IMR-90 (cell line): Measurements from ENCODE around the gene OR7D2. TPM values are rescaled to one million over a fixed set of nuclear protein-coding genes. Genes with fewer than 3 reads are reported as not detected.
"Not testable (repeated sequence)": the region's sequence is repeated elsewhere in the genome, so short reads cannot be mapped to it uniquely, and the experiment has no call there.

Source experiments
- ATAC-seq: fragments of 200-7000 bp; cut with Tn5 transposase; 2 replicates; pipeline ENCODE4 v1.9.1; 2020; ENCODE audit warnings: low read depth, mild to moderate bottlenecking, moderate library complexity
- BruUV-seq: library from RNA; stranded (reverse); fragments of 400-500 nt; replicated peaks from 2 replicates; lab custom pipeline; 2021; lab: Mats Ljungman, UMichigan
- CTCF ChIA-PET: fragments of 300-600 bp; formaldehyde crosslinking; extraction: SDS; loops from one replicate; lab custom pipeline; 2021; ENCODE audit warnings: antibody characterized with exemption; lab: Yijun Ruan, JAX
- POLR2A ChIA-PET: fragments of 300-600 bp; sonication (Branson Sonifier 250); formaldehyde crosslinking; loops from one replicate; lab custom pipeline; 2022; ENCODE audit warnings: antibody characterized with exemption; ENCODE audit not compliant: unreplicated experiment; lab: Charles Lee
- DNase-seq: peaks from one replicate; pipeline ENCODE4 v3.0.0; 2013
- H2AFZ ChIP-seq: replicated peaks from 2 replicates; pipeline ENCODE3; 2013; ENCODE audit warnings: low read length, mild to moderate bottlenecking; ENCODE audit not compliant: poor library complexity
- H2AK5ac ChIP-seq: 2 replicates; pipeline ENCODE4 v1.6.1; 2013; ENCODE audit warnings: low read depth, low read length, inconsistent platforms
- H2AK9ac ChIP-seq: replicated peaks from 2 replicates; pipeline ENCODE3; 2013; ENCODE audit warnings: mild to moderate bottlenecking, low read depth, low read length, moderate library complexity; ENCODE audit not compliant: poor library complexity
- H2BK120ac ChIP-seq: 2 replicates; pipeline ENCODE4 v1.6.1; 2013; ENCODE audit warnings: low read depth, low read length, inconsistent platforms
- H2BK15ac ChIP-seq: 3 replicates; pipeline ENCODE4 v1.6.1; 2013; ENCODE audit warnings: low read depth, low read length, inconsistent platforms
- H2BK20ac ChIP-seq: 2 replicates; pipeline ENCODE4 v1.6.1; 2013; ENCODE audit warnings: low read depth, mild to moderate bottlenecking, inconsistent platforms, low read length, moderate library complexity
- H2BK5ac ChIP-seq: 2 replicates; pipeline ENCODE4 v1.6.1; 2013; ENCODE audit warnings: mild to moderate bottlenecking, low read depth, low read length, inconsistent platforms; ENCODE audit not compliant: poor library complexity, severe bottlenecking
- H3K14ac ChIP-seq: replicated peaks from 2 replicates; pipeline ENCODE4 v1.6.1; 2013; ENCODE audit warnings: low read depth, low read length, inconsistent platforms
- H3K18ac ChIP-seq: 2 replicates; pipeline ENCODE4 v1.6.1; 2013; ENCODE audit warnings: low read depth, low read length, control low read depth
- H3K23ac ChIP-seq: 2 replicates; pipeline ENCODE4 v1.6.1; 2013; ENCODE audit warnings: low read depth, low read length, inconsistent platforms
- H3K27ac ChIP-seq: 2 replicates; pipeline ENCODE4 v1.5.1; 2013; ENCODE audit warnings: mild to moderate bottlenecking, control low read depth, low read length; ENCODE audit not compliant: insufficient read depth
- H3K27me3 ChIP-seq: 2 replicates; pipeline ENCODE4 v1.6.1; 2013; ENCODE audit warnings: low read length; ENCODE audit not compliant: control insufficient read depth, insufficient read depth
- H3K36me3 ChIP-seq: 2 replicates; pipeline ENCODE4 v1.6.1; 2013; ENCODE audit warnings: low read length, mixed read lengths; ENCODE audit not compliant: control insufficient read depth, insufficient read depth
- H3K4ac ChIP-seq: 2 replicates; pipeline ENCODE4 v1.6.1; 2013; ENCODE audit warnings: low read depth, low read length, inconsistent platforms
- H3K4me1 ChIP-seq: 2 replicates; pipeline ENCODE4 v1.6.1; 2013; ENCODE audit warnings: low read length, mixed read lengths; ENCODE audit not compliant: control insufficient read depth, insufficient read depth
- H3K4me2 ChIP-seq: 2 replicates; pipeline ENCODE4 v1.6.1; 2013; ENCODE audit warnings: low read depth, mild to moderate bottlenecking, control low read depth, low read length, moderate library complexity
- H3K4me3 ChIP-seq: 2 replicates; pipeline ENCODE4 v1.5.1; 2013; ENCODE audit warnings: low read depth, mild to moderate bottlenecking, control low read depth, low read length, moderate library complexity; ENCODE audit not compliant: insufficient read depth
- H3K56ac ChIP-seq: 2 replicates; pipeline ENCODE4 v1.6.1; 2013; ENCODE audit warnings: low read length, inconsistent platforms; ENCODE audit not compliant: insufficient read depth; ENCODE audit errors: extremely low read depth
- H3K79me1 ChIP-seq, 2 experiments: 2 replicates each; pipeline ENCODE4 v1.6.1; 2013; ENCODE audit warnings: low read length in 2 of 2, inconsistent platforms in 1 of 2, low read depth in 1 of 2
- H3K9ac ChIP-seq: 2 replicates; pipeline ENCODE4 v1.6.1; 2013; ENCODE audit warnings: low read depth, low read length, control low read depth
- H3K9me1 ChIP-seq: 2 replicates; pipeline ENCODE4 v1.6.1; 2013; ENCODE audit warnings: low read length, inconsistent platforms; ENCODE audit not compliant: insufficient read depth
- H3K9me3 ChIP-seq: 2 replicates; pipeline ENCODE4 v1.6.1; 2013; ENCODE audit warnings: low read length; ENCODE audit not compliant: control insufficient read depth, insufficient read depth
- H4K20me1 ChIP-seq: 2 replicates; pipeline ENCODE4 v1.6.1; 2013; ENCODE audit warnings: low read length, inconsistent platforms; ENCODE audit not compliant: insufficient read depth
- H4K5ac ChIP-seq: 2 replicates; pipeline ENCODE4 v1.6.1; 2013; ENCODE audit warnings: mild to moderate bottlenecking, low read depth, low read length, control low read depth
- H4K8ac ChIP-seq, 2 experiments: 2 replicates each; pipeline ENCODE4 v1.6.1; 2013; ENCODE audit warnings: low read depth in 2 of 2, low read length in 2 of 2, control low read depth in 1 of 2, inconsistent platforms in 1 of 2
- H4K91ac ChIP-seq: 2 replicates; pipeline ENCODE4 v1.6.1; 2013; ENCODE audit warnings: low read depth, low read length, inconsistent platforms; ENCODE audit not compliant: insufficient read depth
- WGBS, 2 experiments: methylation state at CpG; one replicate each; pipeline versions ENCODE4 v1.1.5 to v1.1.7; 2013; ENCODE audit warnings: missing lambda C conversion rate in 2 of 2; ENCODE audit not compliant: insufficient read length in 1 of 2; ENCODE audit errors: extremely low coverage in 2 of 2; 5-methylcytosine and 5-hydroxymethylcytosine counted together
- dilution Hi-C: fragments of 300-500 bp; cut with HindIII; formaldehyde crosslinking; loops from one replicate; pipeline ENCODE4 v1.14.3; 2018; ENCODE audit warnings: low sequenced_read_pairs; ENCODE audit not compliant: unreplicated experiment
- in situ Hi-C: fragments of 300-500 bp; cut with MboI; formaldehyde crosslinking; loops from 3 replicates; pipeline ENCODE4 v1.14.3; 2019; ENCODE audit warnings: low sequenced_read_pairs, inconsistent platforms, mixed read lengths
- intact Hi-C: fragments of 100-400 bp; cut with micrococcal nuclease; formaldehyde crosslinking; loops from 2 replicates; pipeline ENCODE4 v1.10.0; 2022
- polyA plus RNA-seq, 3 experiments: library from polyadenylated mRNA; depleted of rRNA; stranded (reverse); fragments of >200 nt; gene quantifications; 2 replicates each; pipeline ENCODE4 v1.2.3, GENCODE V29; 2012; ENCODE audit warnings: low replicate concordance in 1 of 3
- total RNA-seq: library from RNA; depleted of rRNA; stranded (reverse); fragments of >200 nt; gene quantifications from 2 replicates; pipeline ENCODE4 v1.2.3, GENCODE V29; 2012

Gene OR7D2
- total and polyA plus RNA-seq, 2 of the 4 experiments (the other 2 are of a cell fraction): not detected

DNA sequence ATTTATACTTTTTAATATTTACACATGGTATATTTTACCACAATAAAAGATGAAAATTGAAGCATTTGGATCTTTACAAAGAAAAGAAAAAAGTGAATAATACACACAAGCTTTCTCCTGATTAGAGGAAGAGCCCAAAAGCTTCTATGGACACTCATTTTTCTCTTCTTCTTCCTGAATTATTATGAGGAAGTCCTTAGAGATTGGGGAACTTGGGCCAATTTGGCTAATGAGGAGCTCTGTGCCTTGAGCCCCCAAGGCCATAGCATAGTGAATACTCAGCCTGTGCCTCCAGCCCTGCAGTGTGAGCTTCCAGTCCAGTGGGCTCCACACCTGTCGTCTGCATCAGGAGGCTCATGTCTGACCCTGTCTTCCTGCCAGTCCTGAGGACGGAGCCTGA lies 19.3 kb downstream of the OR7D2 start:
- H2BK120ac ChIP-seq, H3K56ac ChIP-seq, H3K14ac ChIP-seq, H3K9ac ChIP-seq, H2AFZ ChIP-seq, H3K4ac ChIP-seq, DNase-seq, H3K36me3 ChIP-seq, ATAC-seq, H2AK9ac ChIP-seq, H4K8ac ChIP-seq, H3K4me2 ChIP-seq, dilution Hi-C loops, H3K9me1 ChIP-seq, H2BK5ac ChIP-seq, H3K23ac ChIP-seq, H3K27ac ChIP-seq, H4K5ac ChIP-seq, H4K20me1 ChIP-seq, H2AK5ac ChIP-seq, H4K91ac ChIP-seq, H3K4me3 ChIP-seq, H2BK15ac ChIP-seq, H2BK20ac ChIP-seq, H3K4me1 ChIP-seq, BruUV-seq, CTCF ChIA-PET, H3K79me1 ChIP-seq, in situ Hi-C loops, H3K18ac ChIP-seq, H3K27me3 ChIP-seq, H3K9me3 ChIP-seq, intact Hi-C loops, POLR2A ChIA-PET: not testable (repeated sequence)
- WGBS, 2 experiments: no CpG with 5 or more reads among the region's 2 CpGs
